Mesenchymal stem cell (in vitro differentiated cells and primary cell): Measurements from ENCODE around the gene INTS15.

ENCODE experiments used
- DNase-seq: peaks from one replicate; pipeline ENCODE4 v3.0.0-alpha.2; 2013
- H2AFZ ChIP-seq: one replicate; pipeline ENCODE4 v1.6.1; 2013; ENCODE audit warnings: low read depth, mild to moderate bottlenecking, control low read depth, inconsistent platforms, low read length, moderate library complexity
- H2AK5ac ChIP-seq: 2 replicates; pipeline ENCODE4 v1.6.1; 2013; ENCODE audit warnings: low read length, moderate library complexity, mild to moderate bottlenecking, inconsistent platforms; ENCODE audit not compliant: severe bottlenecking
- H2BK120ac ChIP-seq: one replicate; pipeline ENCODE4 v1.6.1; 2013; ENCODE audit warnings: low read depth, mild to moderate bottlenecking, inconsistent platforms, low read length, moderate library complexity
- H2BK12ac ChIP-seq, 2 experiments: one replicate each; pipeline ENCODE4 v1.6.1; 2013; ENCODE audit warnings: inconsistent platforms in 2 of 2, low read length in 2 of 2, mild to moderate bottlenecking in 2 of 2, moderate library complexity in 2 of 2, control low read depth in 1 of 2
- H2BK15ac ChIP-seq: one replicate; pipeline ENCODE4 v1.6.1; 2013; ENCODE audit warnings: mild to moderate bottlenecking, low read depth, inconsistent platforms; ENCODE audit not compliant: poor library complexity, severe bottlenecking
- H2BK5ac ChIP-seq: 2 replicates; pipeline ENCODE4 v1.6.1; 2013; ENCODE audit warnings: low read depth, mild to moderate bottlenecking, low read length, control low read depth, inconsistent platforms; ENCODE audit not compliant: poor library complexity, severe bottlenecking
- H3K14ac ChIP-seq, 2 experiments: one replicate each; pipeline ENCODE4 v1.6.1; 2013; ENCODE audit warnings: inconsistent platforms in 2 of 2, low read length in 2 of 2, control low read depth in 1 of 2, mild to moderate bottlenecking in 1 of 2, moderate library complexity in 1 of 2
- H3K18ac ChIP-seq, 2 experiments: one replicate each; pipeline ENCODE4 v1.6.1; 2013; ENCODE audit warnings: inconsistent platforms in 2 of 2, low read length in 2 of 2, control low read depth in 1 of 2, low read depth in 1 of 2, mild to moderate bottlenecking in 1 of 2
- H3K23ac ChIP-seq, 2 experiments: one replicate each; pipeline ENCODE4 v1.6.1; 2013; ENCODE audit warnings: inconsistent platforms in 2 of 2, low read length in 2 of 2, mild to moderate bottlenecking in 2 of 2, moderate library complexity in 2 of 2, control low read depth in 1 of 2
- H3K27ac ChIP-seq: 2 replicates; pipeline ENCODE4 v1.5.1; 2013; ENCODE audit warnings: mild to moderate bottlenecking, moderate library complexity, low read length, control low read depth, inconsistent platforms; ENCODE audit not compliant: poor library complexity, severe bottlenecking
- H3K27me3 ChIP-seq, 2 experiments: 2 replicates each; pipeline versions ENCODE4 v1.6.1 to v1.7.0; 2013; ENCODE audit warnings: low read length in 2 of 2, mild to moderate bottlenecking in 2 of 2, moderate library complexity in 2 of 2, control low read depth in 1 of 2, inconsistent platforms in 1 of 2; ENCODE audit not compliant: control insufficient read depth in 1 of 2, insufficient read depth in 1 of 2
- H3K36me3 ChIP-seq, 2 experiments: 2 replicates each; pipeline versions ENCODE4 v1.6.1 to v1.7.0; 2013; ENCODE audit warnings: low read length in 2 of 2, control low read depth in 1 of 2, inconsistent platforms in 1 of 2, low read depth in 1 of 2, mild to moderate bottlenecking in 1 of 2; ENCODE audit not compliant: insufficient read depth in 2 of 2, control insufficient read depth in 1 of 2
- H3K4ac ChIP-seq, 2 experiments: one replicate each; pipeline ENCODE4 v1.6.1; 2013; ENCODE audit warnings: inconsistent platforms in 2 of 2, low read length in 2 of 2, mild to moderate bottlenecking in 2 of 2, moderate library complexity in 2 of 2, control low read depth in 1 of 2, low read depth in 1 of 2
- H3K4me1 ChIP-seq: 2 replicates; pipeline ENCODE4 v1.6.1; 2013; ENCODE audit warnings: low read depth, low read length, control low read depth; ENCODE audit not compliant: control insufficient read depth, insufficient read depth
- H3K4me2 ChIP-seq: 2 replicates; pipeline ENCODE4 v1.6.1; 2013; ENCODE audit warnings: low read length, mild to moderate bottlenecking, inconsistent platforms; ENCODE audit not compliant: poor library complexity, severe bottlenecking
- H3K4me3 ChIP-seq, 2 experiments: 2 replicates each; pipeline versions ENCODE4 v1.5.1 to v1.7.0; 2013; ENCODE audit warnings: low read length in 2 of 2, mild to moderate bottlenecking in 2 of 2, control low read depth in 1 of 2, low read depth in 1 of 2; ENCODE audit not compliant: insufficient read depth in 1 of 2
- H3K79me1 ChIP-seq: replicated peaks from 2 replicates; pipeline ENCODE4 v1.6.1; 2013; ENCODE audit warnings: mild to moderate bottlenecking, control low read depth, low read length, inconsistent platforms; ENCODE audit not compliant: poor library complexity, severe bottlenecking
- H3K9ac ChIP-seq: 2 replicates; pipeline ENCODE4 v1.7.0; 2013; ENCODE audit warnings: mild to moderate bottlenecking, low read length, moderate library complexity
- H3K9me3 ChIP-seq: 2 replicates; pipeline ENCODE4 v1.7.0; 2013; ENCODE audit warnings: mild to moderate bottlenecking, low read length; ENCODE audit not compliant: control insufficient read depth
- H4K8ac ChIP-seq: one replicate; pipeline ENCODE4 v1.6.1; 2013; ENCODE audit warnings: inconsistent platforms, mild to moderate bottlenecking, low read length, moderate library complexity
- H4K91ac ChIP-seq: one replicate; pipeline ENCODE4 v1.6.1; 2013; ENCODE audit warnings: mild to moderate bottlenecking, low read length, inconsistent platforms
- WGBS: methylation state at CpG from one replicate; pipeline ENCODE4 v1.1.7; 2013; ENCODE audit warnings: mixed read lengths; 5-methylcytosine and 5-hydroxymethylcytosine counted together

Gene INTS15

GRCh38 chr7:6607651-6608051 lies 17.8 kb downstream of the INTS15 start:
- H2BK120ac ChIP-seq: no peak overlapping the region
- H3K27me3 ChIP-seq: peaks cover 0 to 3% of the 10 kb centered on the region in 2 experiments
- peaks cover 18% of the 10 kb centered on the region for H3K79me1 ChIP-seq
- peaks cover 15 to 46% of the 10 kb centered on the region in 2 experiments for H3K36me3 ChIP-seq
- no peaks in the 10 kb centered on the region for H3K4me1 ChIP-seq
- H3K14ac ChIP-seq: no peak overlapping the region
- no peak overlapping the region for H3K4me3 ChIP-seq
- H4K8ac ChIP-seq: no peak overlapping the region
- DNase-seq: no peak
- no peak overlapping the region for H2BK15ac ChIP-seq
- 99% methylated on average over 38 of the region's 38 CpGs for WGBS
- H4K91ac ChIP-seq: no peak overlapping the region
- no peak overlapping the region for H3K4ac ChIP-seq
- no peak overlapping the region for H3K9ac ChIP-seq
- no peak overlapping the region for H2AK5ac ChIP-seq
- H3K27ac ChIP-seq: no peak overlapping the region
- no peak overlapping the region for H2BK12ac ChIP-seq
- H3K23ac ChIP-seq: no peak overlapping the region
- no peak overlapping the region for H2AFZ ChIP-seq
- no peak overlapping the region for H3K18ac ChIP-seq
- H3K4me2 ChIP-seq: no peak overlapping the region
- no peaks in the 10 kb centered on the region for H3K9me3 ChIP-seq
- no peak overlapping the region for H2BK5ac ChIP-seq

- H3K4me1 ChIP-seq: no peaks in the 10 kb centered on the region
- no peak overlapping the region for H4K91ac ChIP-seq
- no peak overlapping the region for H2BK5ac ChIP-seq
- H2AFZ ChIP-seq: no peak overlapping the region
- no peak overlapping the region for H2BK12ac ChIP-seq
- peaks cover 18% of the 10 kb centered on the region for H3K79me1 ChIP-seq
- no peaks in the 10 kb centered on the region for H3K9me3 ChIP-seq
- H3K18ac ChIP-seq: no peak overlapping the region
- WGBS: 96% methylated on average over 27 of the region's 27 CpGs
- no peak overlapping the region for H4K8ac ChIP-seq
- H2AK5ac ChIP-seq: no peak overlapping the region
- no peak overlapping the region for H3K14ac ChIP-seq
- peaks cover 0 to 6% of the 10 kb centered on the region in 2 experiments for H3K27me3 ChIP-seq
- no peak overlapping the region for H2BK120ac ChIP-seq
- no peak overlapping the region for H3K4me2 ChIP-seq
- no peak overlapping the region for H3K9ac ChIP-seq
- no peak overlapping the region for H3K23ac ChIP-seq
- H3K4me3 ChIP-seq: no peak overlapping the region
- no peak for DNase-seq
- H2BK15ac ChIP-seq: no peak overlapping the region
- peaks cover 14 to 42% of the 10 kb centered on the region in 2 experiments for H3K36me3 ChIP-seq
- no peak overlapping the region for H3K27ac ChIP-seq
- no peak overlapping the region for H3K4ac ChIP-seq
Measured at GRCh38 chr7:6608081-6608480, 18.3 kb downstream of the INTS15 start.

- peaks cover 5 to 11% of the 10 kb centered on the region in 2 experiments for H3K27me3 ChIP-seq
- no peak overlapping the region for H2BK15ac ChIP-seq
- no peak overlapping the region for H3K9ac ChIP-seq
- H3K4ac ChIP-seq: no peak overlapping the region
- H3K4me2 ChIP-seq: no peak overlapping the region
- H4K91ac ChIP-seq: no peak overlapping the region
- no peak overlapping the region for H3K27ac ChIP-seq
- H4K8ac ChIP-seq: no peak overlapping the region
- no peak overlapping the region for H3K23ac ChIP-seq
- H2AK5ac ChIP-seq: no peak overlapping the region
- H3K4me1 ChIP-seq: no peaks in the 10 kb centered on the region
- H2AFZ ChIP-seq: no peak overlapping the region
- H2BK120ac ChIP-seq: no peak overlapping the region
- no peak for DNase-seq
- 96% methylated on average over 12 of the region's 12 CpGs for WGBS
- no peak overlapping the region for H3K18ac ChIP-seq
- H3K14ac ChIP-seq: no peak overlapping the region
- no peaks in the 10 kb centered on the region for H3K9me3 ChIP-seq
- H3K4me3 ChIP-seq: no peak overlapping the region
- no peak overlapping the region for H2BK12ac ChIP-seq
- H2BK5ac ChIP-seq: no peak overlapping the region
- H3K79me1 ChIP-seq: peaks cover 17% of the 10 kb centered on the region
- H3K36me3 ChIP-seq: peaks cover 14 to 36% of the 10 kb centered on the region in 2 experiments
Measured at GRCh38 chr7:6608794-6609193, 19.0 kb downstream of the INTS15 start.

- H3K18ac ChIP-seq: no peak overlapping the region
- no peak overlapping the region for H2AK5ac ChIP-seq
- H2BK120ac ChIP-seq: no peak overlapping the region
- no peak overlapping the region for H3K4ac ChIP-seq
- H3K4me1 ChIP-seq: peaks cover 12% of the 10 kb centered on the region
- no peak overlapping the region for H2AFZ ChIP-seq
- H3K4me3 ChIP-seq: no peak overlapping the region
- H3K36me3 ChIP-seq: peaks cover 0 to 7% of the 10 kb centered on the region in 2 experiments
- no peak overlapping the region for H3K4me2 ChIP-seq
- H3K79me1 ChIP-seq: no peaks in the 10 kb centered on the region
- H4K91ac ChIP-seq: no peak overlapping the region
- H2BK5ac ChIP-seq: no peak overlapping the region
- no peak overlapping the region for H2BK15ac ChIP-seq
- H3K27me3 ChIP-seq: peaks cover 32 to 39% of the 10 kb centered on the region in 2 experiments
- no peak overlapping the region for H4K8ac ChIP-seq
- H3K23ac ChIP-seq: no peak overlapping the region
- no peaks in the 10 kb centered on the region for H3K9me3 ChIP-seq
- no peak overlapping the region for H3K14ac ChIP-seq
- DNase-seq: no peak
- H3K9ac ChIP-seq: no peak overlapping the region
- H2BK12ac ChIP-seq: no peak overlapping the region
- no peak overlapping the region for H3K27ac ChIP-seq
- WGBS: 80% methylated on average over 5 of the region's 7 CpGs
Measured at GRCh38 chr7:6612819-6613218, 23.0 kb downstream of the INTS15 start.
